Hippocampal formation (tissue), 2 donors: ENCODE measurements around the gene HNRNPA1.
A peak's percentile ranks its signal among the peaks of the same experiment; 100 is the strongest.
"Not testable (repeated sequence)": the region's sequence is repeated elsewhere in the genome, so short reads cannot be mapped to it uniquely, and the experiment has no call there.

Experiments used
- DNase-seq, 2 donors: peaks; one replicate each; lab custom pipeline; 2025; lab: John Stamatoyannopoulos, UW

HNRNPA1 gene

GRCh38 chr12:54276368-54276767 lies 4.2 kb upstream of the HNRNPA1 start:
- DNase-seq, result no peak

- DNase-seq, result no peak
These were observed 2.7 kb upstream of the HNRNPA1 start for GRCh38 chr12:54277823-54278276.

GRCh38 chr12:54279227-54279631 lies 1.3 kb upstream of the HNRNPA1 start:
- no peak for DNase-seq

GRCh38 chr12:54279632-54280467 lies 676 bp upstream of the HNRNPA1 start, which contains the start of gene CBX5:
Gene CBX5, minus strand, starts transcription at chr12:54280122. Its CDS starts 22,472 bp downstream, at chr12:54257650.
- peak; percentile 95 to 99 for DNase-seq

GRCh38 chr12:54281261-54281638 lies 724 bp downstream of the HNRNPA1 start:
- DNase-seq, result not testable (repeated sequence)

GRCh38 chr12:54281694-54282093 lies 1.2 kb downstream of the HNRNPA1 start:
- not testable (repeated sequence) for DNase-seq

GRCh38 chr12:54282949-54283593 lies 2.5 kb downstream of the HNRNPA1 start:
- DNase-seq, result no peak

- not testable (repeated sequence) for DNase-seq
These were observed 3.7 kb downstream of the HNRNPA1 start for GRCh38 chr12:54284070-54284780.

GRCh38 chr12:54285150-54286041 lies 4.9 kb downstream of the HNRNPA1 start:
- DNase-seq, result no peak

GRCh38 chr12:54286042-54287030 lies 5.8 kb downstream of the HNRNPA1 start:
- DNase-seq, result no peak

GRCh38 chr12:54287261-54288157 lies 7.0 kb downstream of the HNRNPA1 start:
- DNase-seq, result no peak

GRCh38 chr12:54292083-54292930 lies 11.8 kb downstream of the HNRNPA1 start:
- no peak for DNase-seq

GRCh38 chr12:54292931-54293241 lies 12.4 kb downstream of the HNRNPA1 start:
- no peak for DNase-seq

- peak; percentile 34 to 65 for DNase-seq
These were observed 13.8 kb downstream of the HNRNPA1 start for GRCh38 chr12:54294152-54294952.

- DNase-seq, result no peak
These were observed 14.5 kb downstream of the HNRNPA1 start for GRCh38 chr12:54294953-54295566.

GRCh38 chr12:54296393-54297099 lies 16.0 kb downstream of the HNRNPA1 start:
- no peak for DNase-seq
